Breast epithelium (tissue), 3 donors: ENCODE data around the gene RAB6D.
"Not testable (repeated sequence)": the region's sequence is repeated elsewhere in the genome, so short reads cannot be mapped to it uniquely, and the experiment has no call there.

Experiments
- POLR2AphosphoS5 ChIP-seq, 3 donors: sonication (generic); formaldehyde crosslinking; IDR thresholded peaks; one replicate each; pipeline ENCODE4 v1.6.1; 2017; ENCODE audit warnings: antibody characterized with exemption in 3 of 3
- TF ChIP-seq, protein P1 (sequence below), 3 donors: fragments of 450-650 bp; IDR thresholded peaks; one replicate each; pipeline ENCODE4 v1.5.1; 2016 to 2017; ENCODE audit warnings: antibody characterized with exemption in 3 of 3, mild to moderate bottlenecking in 3 of 3, moderate library complexity in 3 of 3

DNA sequence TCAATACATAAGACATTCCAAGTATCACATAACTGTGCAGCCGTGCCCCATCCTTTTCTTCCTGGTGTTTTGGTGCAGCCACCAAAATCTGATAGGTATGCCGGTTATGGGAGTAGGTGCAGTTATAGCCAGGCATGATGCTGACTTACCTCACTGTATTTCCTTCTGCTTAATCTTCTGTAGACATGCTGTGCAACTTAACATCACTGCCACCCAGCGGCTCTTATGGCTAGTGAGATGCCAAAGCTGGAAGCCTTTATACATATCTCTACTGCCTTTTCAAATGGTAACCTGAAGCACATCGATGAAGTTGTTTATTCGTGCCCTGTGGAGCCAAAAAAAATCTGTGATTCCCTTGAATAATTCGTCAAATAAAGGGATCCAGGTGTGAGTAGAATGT is 28.6 kb downstream of the RAB6D start:
- TF ChIP-seq, protein P1, sequence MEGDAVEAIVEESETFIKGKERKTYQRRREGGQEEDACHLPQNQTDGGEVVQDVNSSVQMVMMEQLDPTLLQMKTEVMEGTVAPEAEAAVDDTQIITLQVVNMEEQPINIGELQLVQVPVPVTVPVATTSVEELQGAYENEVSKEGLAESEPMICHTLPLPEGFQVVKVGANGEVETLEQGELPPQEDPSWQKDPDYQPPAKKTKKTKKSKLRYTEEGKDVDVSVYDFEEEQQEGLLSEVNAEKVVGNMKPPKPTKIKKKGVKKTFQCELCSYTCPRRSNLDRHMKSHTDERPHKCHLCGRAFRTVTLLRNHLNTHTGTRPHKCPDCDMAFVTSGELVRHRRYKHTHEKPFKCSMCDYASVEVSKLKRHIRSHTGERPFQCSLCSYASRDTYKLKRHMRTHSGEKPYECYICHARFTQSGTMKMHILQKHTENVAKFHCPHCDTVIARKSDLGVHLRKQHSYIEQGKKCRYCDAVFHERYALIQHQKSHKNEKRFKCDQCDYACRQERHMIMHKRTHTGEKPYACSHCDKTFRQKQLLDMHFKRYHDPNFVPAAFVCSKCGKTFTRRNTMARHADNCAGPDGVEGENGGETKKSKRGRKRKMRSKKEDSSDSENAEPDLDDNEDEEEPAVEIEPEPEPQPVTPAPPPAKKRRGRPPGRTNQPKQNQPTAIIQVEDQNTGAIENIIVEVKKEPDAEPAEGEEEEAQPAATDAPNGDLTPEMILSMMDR (IDR thresholded peaks at IDR 0.05), result not testable (repeated sequence)
- not testable (repeated sequence) for TF ChIP-seq POLR2AphosphoS5 (IDR thresholded peaks at IDR 0.05)
